Bronchial epithelial cell (primary cell): ENCODE results near the gene KDM4C. TPM values are rescaled to one million over a fixed set of nuclear protein-coding genes. Genes with fewer than 3 reads are reported as not detected.
"Not testable (repeated sequence)": the region's sequence is repeated elsewhere in the genome, so short reads cannot be mapped to it uniquely, and the experiment has no call there.

ENCODE experiments used
- DNase-seq: peaks from one replicate; pipeline ENCODE4 v3.0.0-alpha.2; 2010; ENCODE audit warnings: low read depth
- FAIRE-seq: peaks from 2 replicates; lab custom pipeline; 2011; peaks lifted over from hg19 to GRCh38; lab: Jason Lieb, UNC
- H3K27me3 ChIP-seq: 2 replicates; pipeline ENCODE4 v1.5.1; 2011; ENCODE audit warnings: low read length; ENCODE audit not compliant: control insufficient read depth, insufficient read depth
- H3K36me3 ChIP-seq: 2 replicates; pipeline ENCODE4 v1.5.1; 2011; ENCODE audit warnings: low read length; ENCODE audit not compliant: control insufficient read depth, insufficient read depth
- H3K4me3 ChIP-seq: 2 replicates; pipeline ENCODE4 v1.5.1; 2011; ENCODE audit warnings: mild to moderate bottlenecking, low read depth, low read length, control low read depth
- CTCF ChIP-seq: IDR thresholded peaks from 2 replicates; pipeline ENCODE4 v1.5.1; 2011; ENCODE audit warnings: mild to moderate bottlenecking, moderate library complexity, low read length, control low read depth, inconsistent platforms; ENCODE audit not compliant: insufficient read depth, severe bottlenecking
- total RNA-seq: library from RNA; depleted of rRNA; stranded (reverse); fragments of >200 nt; gene quantifications from 2 replicates; pipeline ENCODE4 v1.2.1, GENCODE V29; 2014

The KDM4C gene
- total RNA-seq, 1 donor from 2014 or later, result 36.6 TPM

DNA sequence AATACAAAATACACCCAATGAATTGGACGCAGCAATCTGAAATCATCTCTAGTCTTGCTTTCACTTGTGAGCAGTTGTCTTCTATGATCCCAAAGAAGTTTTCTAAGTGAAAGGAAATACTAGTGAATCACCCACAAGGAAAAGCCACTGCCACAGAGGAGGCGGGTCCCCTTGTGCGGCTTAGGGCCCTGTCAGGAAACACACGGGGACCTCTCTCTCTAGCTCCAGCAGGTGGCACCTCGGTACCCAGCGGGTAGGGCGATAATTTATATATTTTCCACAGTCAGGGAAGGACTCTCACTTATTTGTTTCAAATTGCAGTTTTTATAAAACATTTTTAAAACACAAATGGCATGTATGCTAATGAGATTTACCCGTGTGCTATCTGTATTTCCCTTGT is 417.1 kb downstream of the KDM4C start:
- TF ChIP-seq CTCF, result no peak
- H3K27me3 ChIP-seq, result no peaks in the 10 kb centered on the region
- FAIRE-seq (no peak), DNase-seq (no peak)
- no peak overlapping the region for H3K4me3 ChIP-seq
- peaks cover 1% of the 10 kb centered on the region for H3K36me3 ChIP-seq

- Histone ChIP-seq H3K36me3 (peaks cover 1% of the 10 kb centered on the region), H3K4me3 (no peak overlapping the region), H3K27me3 (no peaks in the 10 kb centered on the region)
- no peak for FAIRE-seq
- no peak for TF ChIP-seq CTCF
- DNase-seq, result no peak
Measured at GRCh38 chr9:7176561-7176960, 418.8 kb downstream of the KDM4C start.

DNA sequence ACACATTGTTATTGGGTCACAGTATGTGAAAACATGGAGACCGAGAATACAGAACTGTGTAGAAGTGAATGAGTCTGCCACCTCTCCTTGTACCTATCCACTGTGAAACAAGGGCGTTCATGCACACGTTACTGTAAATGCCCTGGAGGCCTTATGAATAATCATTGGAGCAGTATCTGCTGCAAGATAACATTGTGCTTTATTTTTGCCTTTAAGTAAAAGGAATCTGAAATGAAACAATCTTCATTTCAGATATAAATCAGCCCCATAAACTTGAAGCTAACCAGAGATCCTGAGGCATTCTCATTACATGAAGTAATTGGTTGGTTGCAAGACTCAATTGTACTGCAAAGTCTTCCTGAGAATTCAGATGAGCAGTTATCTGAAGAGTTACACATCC is 419.6 kb downstream of the KDM4C start:
- peak; percentile 35 for DNase-seq
- Histone ChIP-seq H3K36me3 (peaks cover 1% of the 10 kb centered on the region), H3K4me3 (no peak overlapping the region), H3K27me3 (no peaks in the 10 kb centered on the region)
- no peak for TF ChIP-seq CTCF
- no peak for FAIRE-seq

DNA sequence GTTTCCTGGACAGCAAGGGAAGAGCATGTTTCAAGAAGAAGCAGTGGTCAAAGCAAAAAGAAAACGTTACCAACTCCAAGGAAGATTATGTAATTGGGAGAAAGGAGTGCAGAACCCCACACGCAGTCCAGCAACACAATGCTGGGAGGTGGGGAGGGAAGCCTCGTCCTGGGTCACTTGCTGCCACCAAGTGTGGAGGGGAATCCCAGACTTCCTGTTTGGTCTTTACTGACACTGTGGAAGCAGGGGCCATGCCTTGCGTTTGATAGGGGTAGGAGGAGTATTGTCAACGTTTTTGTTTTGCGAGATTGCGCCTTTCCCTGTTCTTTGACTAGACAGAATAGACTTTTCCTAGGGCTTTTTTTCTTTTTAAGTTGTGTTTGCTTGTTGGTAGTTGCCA is 421.0 kb downstream of the KDM4C start:
- FAIRE-seq, result no peak
- DNase-seq, result no peak
- Histone ChIP-seq H3K4me3 (no peak overlapping the region), H3K36me3 (no peaks in the 10 kb centered on the region), H3K27me3 (no peaks in the 10 kb centered on the region)
- no peak for TF ChIP-seq CTCF

- no peak for TF ChIP-seq CTCF
- Histone ChIP-seq H3K27me3 (no peaks in the 10 kb centered on the region), H3K4me3 (no peak overlapping the region), H3K36me3 (no peaks in the 10 kb centered on the region)
- FAIRE-seq (no peak), DNase-seq (no peak)
Measured at GRCh38 chr9:7180247-7180646, 422.5 kb downstream of the KDM4C start.

GRCh38 chr9:7183139-7183538 is 425.4 kb downstream of the KDM4C start:
- not testable (repeated sequence) for H3K4me3 ChIP-seq, H3K36me3 ChIP-seq, H3K27me3 ChIP-seq, FAIRE-seq, DNase-seq
